Fibroblast of lung (primary cell): ENCODE results near the gene ADAMTS14.

Experiments used
- CTCF ChIP-seq, 2 donors: IDR thresholded peaks in 1 of 2; conservative IDR thresholded peaks in 1 of 2; 1 replicate in 1 of 2; 2 replicates in 1 of 2; pipeline ENCODE4 v1.5.1; 2011 to 2012; ENCODE audit warnings: low read length in 2 of 2, control low read depth in 1 of 2, inconsistent platforms in 1 of 2, low read depth in 1 of 2, mild to moderate bottlenecking in 1 of 2
- EZH2 ChIP-seq: IDR thresholded peaks from 2 replicates; pipeline ENCODE4 v1.5.1; 2012; ENCODE audit warnings: low read length, control low read depth, mild to moderate bottlenecking; ENCODE audit errors: missing control alignments

- no peak for TF ChIP-seq CTCF (conservative IDR thresholded peaks at IDR 0.05 in 1 of 2, IDR thresholded peaks at IDR 0.05 in 1 of 2; ENCODE audit: low read depth in 1 of 2, low read length in 2 of 2)
- TF ChIP-seq EZH2, result no peak
Measured at GRCh38 chr10:70622981-70623844, 49.1 kb upstream of the ADAMTS14 start.
